GM10266 (cell line): ENCODE results near the gene CRACR2A.

Source experiments
- DNase-seq: peaks from one replicate; pipeline ENCODE4 v3.0.0; 2012; ENCODE audit errors: extremely low spot score
- CTCF ChIP-seq: IDR thresholded peaks from 2 replicates; pipeline ENCODE4 v1.5.1; 2012; ENCODE audit warnings: mild to moderate bottlenecking, low read depth; ENCODE audit not compliant: control insufficient read depth, insufficient read depth; ENCODE audit errors: missing control alignments

The CRACR2A gene

DNA sequence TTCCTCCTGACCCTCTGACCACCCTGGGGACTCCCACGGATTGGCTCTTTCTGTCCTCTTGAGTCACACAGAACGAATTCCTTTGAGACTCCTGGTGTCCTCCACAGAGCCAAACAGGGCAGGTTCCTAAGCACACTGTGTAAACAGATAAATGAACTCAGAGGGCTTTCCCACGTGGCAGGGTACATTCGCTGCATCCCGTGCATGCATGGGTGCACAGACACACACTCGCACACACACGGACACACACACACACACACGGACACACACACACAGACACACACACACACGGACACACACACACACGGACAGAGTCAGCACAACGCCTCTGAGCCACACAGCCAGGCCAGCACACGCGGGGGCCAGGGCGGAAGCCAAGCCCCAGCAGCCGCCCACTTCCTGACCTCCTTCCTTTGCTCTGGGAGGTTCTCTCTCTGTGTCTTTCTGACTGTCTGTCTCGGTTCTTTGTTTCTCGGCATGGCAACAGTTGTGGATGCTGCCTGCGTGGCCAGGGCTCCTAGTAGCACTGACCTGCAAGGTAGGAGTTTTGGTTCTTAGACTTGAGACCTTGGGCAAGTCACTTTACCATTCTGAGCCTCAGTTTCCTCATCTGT, 706 bp downstream of the CRACR2A start:
- TF ChIP-seq CTCF: no peak
- DNase-seq: peak; percentile 85

GRCh38 chr12:3751151-3752095, 1.5 kb downstream of the CRACR2A start:
- no peak for TF ChIP-seq CTCF
- no peak for DNase-seq

- TF ChIP-seq CTCF: no peak
- no peak for DNase-seq
Observed at GRCh38 chr12:3750616-3751015, 2.3 kb downstream of the CRACR2A start.

DNA sequence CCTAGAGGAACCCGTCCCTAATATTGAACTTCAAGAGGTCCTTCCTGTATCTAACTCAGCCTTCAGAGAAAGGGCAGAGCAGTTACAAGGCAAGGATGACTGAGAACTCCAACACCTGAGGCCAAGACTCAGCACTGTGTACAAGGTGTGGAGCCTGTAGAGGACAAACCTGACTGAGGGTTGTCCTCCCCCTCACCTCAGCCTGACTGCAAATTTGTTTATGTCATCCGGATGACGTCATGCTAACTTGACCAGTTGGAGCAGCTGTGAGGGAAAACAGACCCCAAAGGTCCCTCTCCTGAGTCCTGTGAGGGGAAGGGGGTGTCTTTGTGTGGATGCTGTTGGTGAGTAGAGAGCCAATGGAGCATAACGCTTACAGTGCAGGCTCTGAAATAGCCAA, 4.3 kb downstream of the CRACR2A start:
- TF ChIP-seq CTCF: no peak
- no peak for DNase-seq

DNA sequence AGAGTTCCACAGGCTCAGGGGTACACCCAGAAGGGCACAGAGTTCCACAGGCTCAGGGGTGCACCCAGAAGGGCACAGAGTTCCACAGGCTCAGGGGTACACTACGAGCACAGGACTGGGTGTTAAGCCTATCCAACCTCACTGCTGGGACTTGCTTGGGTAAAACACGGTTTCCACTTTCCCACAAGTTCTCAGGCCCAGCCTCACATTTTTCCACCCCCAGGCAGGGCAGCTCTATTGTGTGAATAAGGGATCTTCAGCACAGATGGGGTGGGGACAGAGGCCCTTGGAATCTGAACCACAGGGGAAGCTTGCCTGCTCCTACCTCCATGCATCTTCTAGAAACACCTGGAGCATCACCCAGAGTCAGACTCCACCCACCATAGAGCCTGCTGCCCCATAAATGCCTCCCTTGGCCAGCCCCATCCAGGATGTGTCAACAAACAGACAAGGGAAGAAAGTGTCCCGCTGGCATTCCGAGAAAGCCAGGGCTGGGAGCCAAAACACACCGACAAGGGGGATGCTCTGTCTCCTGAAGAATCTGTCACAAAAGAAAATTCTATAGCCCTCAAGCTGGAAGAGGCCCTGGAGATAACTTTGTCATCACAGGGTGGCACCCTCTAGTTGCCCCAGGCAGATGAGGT, 4.8 kb downstream of the CRACR2A start:
- TF ChIP-seq CTCF: no peak
- DNase-seq: no peak

- TF ChIP-seq CTCF: no peak
- DNase-seq: no peak
Observed at GRCh38 chr12:3747543-3747942, 5.4 kb downstream of the CRACR2A start.
